GM12864 (cell line): ENCODE data around the gene GEMIN2.
"Not testable (repeated sequence)": the region's sequence is repeated elsewhere in the genome, so short reads cannot be mapped to it uniquely, and the experiment has no call there.

Source experiments
- DNase-seq: peaks from one replicate; pipeline ENCODE4 v3.0.0-alpha.2; 2011; ENCODE audit warnings: low read depth
- H3K4me3 ChIP-seq: 2 replicates; pipeline ENCODE4 v1.5.1; 2011; ENCODE audit warnings: mild to moderate bottlenecking, low read depth, low read length, control low read depth
- CTCF ChIP-seq: IDR thresholded peaks from 2 replicates; pipeline ENCODE4 v1.5.1; 2011; ENCODE audit warnings: low read depth, mild to moderate bottlenecking, moderate library complexity, low read length, control low read depth, inconsistent platforms; ENCODE audit errors: missing control alignments

GEMIN2 gene, protein sequence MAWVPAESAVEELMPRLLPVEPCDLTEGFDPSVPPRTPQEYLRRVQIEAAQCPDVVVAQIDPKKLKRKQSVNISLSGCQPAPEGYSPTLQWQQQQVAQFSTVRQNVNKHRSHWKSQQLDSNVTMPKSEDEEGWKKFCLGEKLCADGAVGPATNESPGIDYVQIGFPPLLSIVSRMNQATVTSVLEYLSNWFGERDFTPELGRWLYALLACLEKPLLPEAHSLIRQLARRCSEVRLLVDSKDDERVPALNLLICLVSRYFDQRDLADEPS

DNA sequence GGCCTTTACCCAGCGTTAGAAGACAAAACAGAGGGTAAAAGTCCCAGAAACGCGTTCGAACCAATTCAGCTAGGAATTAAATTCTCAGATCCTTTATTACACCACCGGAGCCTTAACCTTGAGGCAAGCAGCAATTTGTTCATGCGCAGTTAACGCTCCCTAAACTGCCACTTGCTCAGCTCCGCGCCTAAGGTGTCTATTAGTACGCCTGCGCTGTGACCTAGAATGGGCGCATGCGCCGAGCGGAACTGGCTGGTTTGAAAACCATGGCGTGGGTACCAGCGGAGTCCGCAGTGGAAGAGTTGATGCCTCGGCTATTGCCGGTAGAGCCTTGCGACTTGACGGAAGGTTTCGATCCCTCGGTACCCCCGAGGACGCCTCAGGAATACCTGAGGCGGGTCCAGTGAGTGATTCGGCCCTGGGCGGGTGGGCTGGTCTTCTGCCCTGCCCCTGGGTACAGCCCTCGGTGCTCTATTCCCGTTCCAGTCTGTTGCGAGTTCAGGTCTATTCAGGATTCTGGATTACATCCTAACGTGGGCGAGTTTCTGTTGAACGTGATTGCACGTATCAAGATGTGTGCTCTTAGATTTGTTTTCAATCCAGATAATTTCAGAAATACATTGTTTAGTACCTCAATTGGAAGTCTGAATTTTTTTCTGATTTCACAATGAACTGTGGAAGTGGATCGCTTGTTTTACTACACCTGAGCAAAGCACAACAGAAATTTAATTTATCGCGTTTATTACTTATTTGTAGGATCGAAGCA is at the start of gene GEMIN2:
Gene GEMIN2 (plus strand): TSS at position 251 of the 766 bp plus-strand sequence. CDS start 16 bp downstream, at position 267.
- TF ChIP-seq CTCF = no peak
- peak; percentile 93 for DNase-seq
- peak within 1 kb of the TSS; percentile 67 for H3K4me3 ChIP-seq

DNA sequence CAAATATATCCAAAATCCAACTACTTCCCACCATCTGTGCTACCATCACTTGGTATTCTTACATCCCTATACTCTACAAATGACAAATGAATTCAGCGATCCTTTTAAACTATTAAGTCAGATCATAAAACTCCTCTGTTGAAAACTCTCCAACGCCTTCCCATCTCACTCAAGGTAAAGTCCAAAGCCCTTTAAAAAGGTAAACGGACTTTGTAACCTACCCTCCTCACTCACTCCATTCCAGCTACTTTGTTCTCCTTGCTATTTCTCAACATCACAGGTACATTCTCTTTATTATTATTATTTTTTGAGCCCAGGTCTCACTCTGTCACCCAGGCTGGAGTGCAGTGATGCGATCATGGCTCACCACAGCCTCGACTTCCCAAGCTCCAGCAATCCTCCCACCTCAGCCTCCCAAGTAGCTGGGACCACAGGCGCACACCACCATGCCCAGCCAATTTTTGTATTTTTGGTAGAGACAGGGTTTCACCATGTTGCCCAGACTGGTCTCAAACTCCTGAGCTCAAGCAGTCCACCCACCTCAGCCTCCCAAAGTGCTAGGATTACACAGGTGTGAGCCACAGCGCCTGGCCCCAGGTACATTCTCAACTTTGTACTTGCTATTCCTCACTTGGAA is 44.8 kb upstream of the GEMIN2 start:
- DNase-seq, H3K4me3 ChIP-seq: not testable (repeated sequence)

DNA sequence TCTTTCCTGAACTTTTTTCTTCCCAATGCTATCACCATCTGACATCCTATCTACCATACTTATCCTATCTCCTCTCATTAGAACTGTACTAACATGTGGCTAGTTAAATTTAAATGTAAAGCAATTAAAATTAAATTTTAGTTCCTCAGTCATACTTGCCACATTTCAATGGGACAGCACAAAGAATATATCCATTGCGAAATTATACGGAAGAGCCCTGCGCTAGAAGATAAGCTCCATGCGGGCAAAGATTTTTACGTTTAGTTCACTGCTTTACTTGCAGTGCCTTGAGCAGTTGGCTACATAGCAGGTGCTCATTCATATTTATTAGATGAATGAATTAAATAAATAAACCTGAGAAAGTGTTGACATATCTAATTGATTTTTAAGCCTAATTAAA is 44.2 kb upstream of the GEMIN2 start:
- DNase-seq = no peak
- no peak for TF ChIP-seq CTCF
- no peak overlapping the region for H3K4me3 ChIP-seq

- H3K4me3 ChIP-seq = no peak overlapping the region
- TF ChIP-seq CTCF = no peak
- DNase-seq = no peak
Measured at GRCh38 chr14:39071096-39071495, 43.0 kb upstream of the GEMIN2 start.

DNA sequence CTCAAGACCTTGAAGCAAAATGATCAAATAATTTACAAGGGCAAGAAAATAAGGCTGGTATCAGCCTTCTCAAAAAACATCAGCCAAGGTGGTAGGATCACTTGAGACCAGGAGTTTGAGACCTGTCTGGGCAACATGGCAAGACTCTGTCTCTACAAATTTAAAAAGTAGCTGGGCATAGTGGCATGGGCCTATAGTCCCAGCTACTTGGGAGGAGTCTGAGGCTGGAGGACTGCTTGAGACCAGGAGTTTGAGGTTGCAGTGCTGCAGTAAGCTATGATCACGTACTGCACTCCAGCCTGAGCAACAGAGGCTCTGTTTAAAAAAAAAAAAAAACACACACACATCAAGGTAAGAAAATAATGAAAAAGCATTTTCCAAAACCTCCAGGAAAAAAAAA is 33.2 kb upstream of the GEMIN2 start:
- TF ChIP-seq CTCF = no peak
- no peak overlapping the region for H3K4me3 ChIP-seq
- DNase-seq = no peak

- TF ChIP-seq CTCF = no peak
- no peak for DNase-seq
- no peak overlapping the region for H3K4me3 ChIP-seq
Measured at GRCh38 chr14:39083127-39083526, 31.0 kb upstream of the GEMIN2 start.

DNA sequence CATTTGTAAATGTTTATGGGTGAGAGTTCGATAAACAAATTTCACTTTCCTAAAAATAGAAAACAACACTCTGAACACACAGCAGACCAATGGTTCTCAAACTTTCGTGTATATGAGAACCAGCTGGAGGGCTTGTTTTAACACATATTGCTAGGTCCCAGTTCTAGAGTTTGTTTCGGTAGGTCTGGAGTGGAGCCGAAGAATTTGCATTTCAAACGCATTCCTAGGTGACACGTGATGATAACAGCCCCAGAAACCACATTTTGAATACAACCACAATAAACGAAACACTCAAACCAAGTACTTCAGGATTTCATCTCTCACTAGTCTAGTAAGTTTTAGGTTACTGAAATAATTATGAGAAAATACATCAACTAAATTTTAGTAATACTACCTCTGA is 28.2 kb upstream of the GEMIN2 start:
- no peak for DNase-seq
- no peak for TF ChIP-seq CTCF
- no peak overlapping the region for H3K4me3 ChIP-seq
